IMR-90 (cell line): ENCODE data around the gene SLC24A3.

ENCODE experiments used
- CTCF ChIP-seq: conservative IDR thresholded peaks from 2 replicates; pipeline ENCODE4 v1.5.1; 2012; ENCODE audit warnings: mild to moderate bottlenecking, low read depth, low read length, improper control_type of control experiment
- POLR2A ChIP-seq: IDR thresholded peaks from 2 replicates; pipeline ENCODE4 v1.6.1; 2012; ENCODE audit warnings: mild to moderate bottlenecking, low read depth, low read length

DNA sequence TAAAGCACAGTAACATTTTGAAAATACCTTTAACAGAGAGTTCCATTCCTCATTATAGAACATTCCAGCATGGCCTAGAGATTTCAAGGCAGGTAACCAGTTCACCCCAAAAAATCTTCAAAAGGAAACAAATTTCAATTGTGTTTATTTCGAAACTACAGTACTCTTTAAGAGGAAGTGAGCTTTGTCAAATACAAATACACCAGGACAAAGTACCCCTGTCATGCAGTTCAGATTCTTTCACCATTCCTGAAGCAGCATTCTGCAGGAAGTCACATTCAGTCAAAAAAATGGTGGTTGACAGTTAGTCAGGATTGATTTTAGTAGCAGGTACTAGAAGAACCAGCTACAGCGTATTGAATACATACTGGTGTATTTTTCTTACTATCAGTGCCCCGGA is 456.0 kb downstream of the SLC24A3 start:
- TF ChIP-seq POLR2A (no peak), CTCF (no peak)
